K562 (cell line): Measurements from ENCODE around the gene NR1D2. TPM values are rescaled to one million over a fixed set of nuclear protein-coding genes. Genes with fewer than 3 reads are reported as not detected.

Experiments used
- ARID1B ChIP-seq: fragments of 450-650 bp; IDR thresholded peaks from 2 replicates; pipeline ENCODE4 v1.6.1; 2016; ENCODE audit warnings: antibody characterized with exemption, mild to moderate bottlenecking, inconsistent platforms
- CBX1 ChIP-seq: sonication (generic); IDR thresholded peaks from 2 replicates; pipeline ENCODE4 v1.6.1; 2016; ENCODE audit warnings: antibody characterized with exemption, low read depth, mild to moderate bottlenecking
- CREB3 ChIP-seq: fragments of 450-650 bp; conservative IDR thresholded peaks from 2 replicates; pipeline ENCODE4 v1.6.1; 2016; ENCODE audit warnings: missing genetic modification characterization, low read depth, mild to moderate bottlenecking, missing compliant biosample characterization, moderate library complexity
- CXXC5 ChIP-seq: fragments of 250-450 bp; sonication (Bioruptor Pico); IDR thresholded peaks from 2 replicates; pipeline ENCODE4 v1.8.0; 2022; ENCODE audit warnings: inconsistent platforms, mild to moderate bottlenecking, moderate library complexity
- DIDO1 ChIP-seq: fragments of 450-650 bp; IDR thresholded peaks from 2 replicates; pipeline ENCODE4 v1.6.1; 2016; ENCODE audit warnings: low read depth, missing biosample characterization, missing genetic modification characterization
- ERF ChIP-seq: fragments of 450-650 bp; formaldehyde crosslinking; IDR thresholded peaks from 2 replicates; pipeline ENCODE4 v1.4.0; 2020; ENCODE audit warnings: mild to moderate bottlenecking, mixed read lengths
- FOXA1 ChIP-seq: fragments of 450-650 bp; IDR thresholded peaks from 2 replicates; pipeline ENCODE4 v1.6.1; 2016; ENCODE audit warnings: mild to moderate bottlenecking, borderline replicate concordance
- IRF2 ChIP-seq: sonication (generic); formaldehyde crosslinking; IDR thresholded peaks from 2 replicates; pipeline ENCODE4 v1.8.1; 2022; ENCODE audit warnings: mild to moderate bottlenecking, missing genetic modification reagents
- JUND ChIP-seq, 2 experiments: IDR thresholded peaks; 2 replicates in 1 of 2; 3 replicates in 1 of 2; pipeline ENCODE4 v1.6.1; 2011; ENCODE audit warnings: borderline replicate concordance in 2 of 2, low read depth in 2 of 2, low read length in 2 of 2, improper control_type of control experiment in 1 of 2, missing biosample characterization in 1 of 2, missing genetic modification characterization in 1 of 2, missing genetic modification reagents in 1 of 2
- KDM5B ChIP-seq: fragments of 200-600 bp; sonication (generic); IDR thresholded peaks from 2 replicates; pipeline ENCODE4 v1.6.1; 2012; ENCODE audit warnings: low read depth, mild to moderate bottlenecking, moderate library complexity, low read length, control low read depth, inconsistent platforms; ENCODE audit not compliant: insufficient replicate concordance
- MLLT1 ChIP-seq, 2 experiments: fragments of 450-650 bp; IDR thresholded peaks; 2 replicates each; pipeline ENCODE4 v1.6.1; 2016
- NCOR1 ChIP-seq: fragments of 450-650 bp; IDR thresholded peaks from 2 replicates; pipeline ENCODE4 v1.6.1; 2016; ENCODE audit warnings: mild to moderate bottlenecking, moderate library complexity
- OTX1 ChIP-seq: fragments of 450-650 bp; formaldehyde crosslinking; IDR thresholded peaks from 2 replicates; pipeline ENCODE4 v1.4.0; 2022; ENCODE audit warnings: mild to moderate bottlenecking
- RAD21 ChIP-seq, 2 experiments: fragments of 250-450 bp in 1 of 2; fragments of 450-650 bp in 1 of 2; sonication (Bioruptor Pico) in 1 of 2; formaldehyde crosslinking in 1 of 2; IDR thresholded peaks in 1 of 2; conservative IDR thresholded peaks in 1 of 2; 2 replicates each; pipeline versions ENCODE4 v1.4.0 to v1.8.0; 2020 to 2022; ENCODE audit warnings: mild to moderate bottlenecking in 2 of 2, moderate library complexity in 1 of 2
- RB1 ChIP-seq: fragments of 450-650 bp; IDR thresholded peaks from 2 replicates; pipeline ENCODE4 v1.6.1; 2017; ENCODE audit warnings: low read depth, mild to moderate bottlenecking
- SIN3A ChIP-seq, 2 experiments: fragments of 150-350 bp in 1 of 2; IDR thresholded peaks; 2 replicates each; pipeline ENCODE4 v1.6.1; 2011 to 2016; ENCODE audit warnings: borderline replicate concordance in 2 of 2, low read depth in 2 of 2, low read length in 2 of 2, mild to moderate bottlenecking in 2 of 2, moderate library complexity in 2 of 2; ENCODE audit not compliant: control insufficient read depth in 1 of 2
- SREBF2 ChIP-seq: sonication (generic); formaldehyde crosslinking; IDR thresholded peaks from 2 replicates; pipeline ENCODE4 v1.4.0; 2020; ENCODE audit warnings: mild to moderate bottlenecking, missing genetic modification reagents
- STAT6 ChIP-seq: sonication (generic); formaldehyde crosslinking; IDR thresholded peaks from 2 replicates; pipeline ENCODE4 v1.8.1; 2023; ENCODE audit warnings: mild to moderate bottlenecking, missing genetic modification reagents
- USF2 ChIP-seq: sonication (generic); formaldehyde crosslinking; IDR thresholded peaks from 2 replicates; pipeline ENCODE4 v1.5.0; 2020; ENCODE audit warnings: missing genetic modification reagents
- ZFPM2 ChIP-seq: fragments of 250-450 bp; sonication (Bioruptor Pico); IDR thresholded peaks from 2 replicates; pipeline ENCODE4 v1.5.1; 2022; ENCODE audit warnings: mild to moderate bottlenecking
- ZNF133 ChIP-seq: fragments of 250-450 bp; sonication (Bioruptor Pico); IDR thresholded peaks from 2 replicates; pipeline ENCODE4 v1.4.0; 2020; ENCODE audit warnings: mild to moderate bottlenecking
- ZNF583 ChIP-seq: fragments of 250-450 bp; sonication (Bioruptor Pico); IDR thresholded peaks from 2 replicates; pipeline ENCODE4 v1.4.0; 2020
- ZNF699 ChIP-seq: fragments of 250-450 bp; sonication (Bioruptor Pico); IDR thresholded peaks from 2 replicates; pipeline ENCODE4 v1.8.0; 2021; ENCODE audit warnings: mild to moderate bottlenecking, moderate library complexity; ENCODE audit not compliant: insufficient replicate concordance
- polyA plus RNA-seq, 8 experiments: library from polyadenylated mRNA; depleted of rRNA in 4 of 8; stranded (reverse) in 5 of 8; unstranded in 3 of 8; fragments of >200 nt; fragmentation: Nextera tagmentation in 2 of 8; fragmentation: Illumina TruSeq in 1 of 8; extraction: Ambion mirVana in 2 of 8; extraction: Trizol in 1 of 8; gene quantifications; 2 replicates each; pipeline versions ENCODE4 v1.2.1 to v1.2.3, GENCODE V29; 2011 to 2014; ENCODE audit warnings: inconsistent platforms in 1 of 8, missing spikeins in 1 of 8
- total RNA-seq, 7 experiments: library from RNA; depleted of rRNA in 6 of 7; stranded (reverse); fragments of >200 nt in 6 of 7; fragmentation: Illumina TruSeq in 2 of 7; extraction: Trizol in 2 of 7; gene quantifications; 2 replicates each; pipeline versions ENCODE4 v1.2.1 to v1.2.3, GENCODE V29; 2011 to 2021; ENCODE audit warnings: low replicate concordance in 1 of 7

Gene NR1D2
- total and polyA plus RNA-seq, 9 of the 15 experiments (the other 6 are each of a cell fraction or from before 2014, with no cell fraction given): 1.2 to 5.5 (median 2.9) TPM

- peak; percentile 99 for TF ChIP-seq RAD21 (CRISPR knock-in tag; conservative IDR thresholded peaks at IDR 0.05 in 1 of 2, IDR thresholded peaks at IDR 0.05 in 1 of 2)
- no peak for TF ChIP-seq KDM5B
- no peak for TF ChIP-seq STAT6 (CRISPR knock-in tag)
- TF ChIP-seq SREBF2 (CRISPR knock-in tag): no peak
- TF ChIP-seq ZNF133 (CRISPR knock-in tag): no peak
- TF ChIP-seq SIN3A (IDR thresholded peaks at IDR 0.05; ENCODE audit: borderline replicate concordance in 2 of 2, control insufficient read depth in 1 of 2, low read depth in 2 of 2, low read length in 2 of 2): no peak
- TF ChIP-seq RB1: peak; percentile 61; the same call in 1 of the 2 replicates
- TF ChIP-seq CXXC5 (CRISPR knock-in tag): 0 out of 2 replicates have a peak, but pooled peaks have one; percentile 11
- TF ChIP-seq ZFPM2 (CRISPR knock-in tag): no peak
- TF ChIP-seq CREB3 (tag): no peak
- TF ChIP-seq FOXA1: no peak
- TF ChIP-seq IRF2 (CRISPR knock-in tag): no peak
- peak; percentile 52; the same call in 1 of the 2 replicates for TF ChIP-seq JUND (IDR thresholded peaks at IDR 0.05; ENCODE audit: borderline replicate concordance, low read depth, low read length)
- no peak for TF ChIP-seq JUND (tag; IDR thresholded peaks at IDR 0.05; ENCODE audit: borderline replicate concordance, low read depth, low read length)
- no peak for TF ChIP-seq CBX1
- TF ChIP-seq DIDO1 (tag): no peak
- no peak for TF ChIP-seq ZNF583 (CRISPR knock-in tag)
- no peak for TF ChIP-seq ZNF699 (CRISPR knock-in tag)
- TF ChIP-seq ARID1B: no peak
- no peak for TF ChIP-seq ERF (CRISPR knock-in tag)
- no peak for TF ChIP-seq OTX1 (CRISPR knock-in tag)
- TF ChIP-seq NCOR1: no peak
- TF ChIP-seq MLLT1 (IDR thresholded peaks at IDR 0.05): no peak
- no peak for TF ChIP-seq USF2 (CRISPR knock-in tag)
Measured at GRCh38 chr3:23999012-23999641, 54.0 kb downstream of the NR1D2 start (continued).
